DMS79 treated with DMSO at 0.1 percent for 48 hours (cell line): ENCODE measurements around the gene PIGK.

Experiments
- DNase-seq: peaks from one replicate; lab custom pipeline; 2025; lab: John Stamatoyannopoulos, UW

The PIGK gene

DNA sequence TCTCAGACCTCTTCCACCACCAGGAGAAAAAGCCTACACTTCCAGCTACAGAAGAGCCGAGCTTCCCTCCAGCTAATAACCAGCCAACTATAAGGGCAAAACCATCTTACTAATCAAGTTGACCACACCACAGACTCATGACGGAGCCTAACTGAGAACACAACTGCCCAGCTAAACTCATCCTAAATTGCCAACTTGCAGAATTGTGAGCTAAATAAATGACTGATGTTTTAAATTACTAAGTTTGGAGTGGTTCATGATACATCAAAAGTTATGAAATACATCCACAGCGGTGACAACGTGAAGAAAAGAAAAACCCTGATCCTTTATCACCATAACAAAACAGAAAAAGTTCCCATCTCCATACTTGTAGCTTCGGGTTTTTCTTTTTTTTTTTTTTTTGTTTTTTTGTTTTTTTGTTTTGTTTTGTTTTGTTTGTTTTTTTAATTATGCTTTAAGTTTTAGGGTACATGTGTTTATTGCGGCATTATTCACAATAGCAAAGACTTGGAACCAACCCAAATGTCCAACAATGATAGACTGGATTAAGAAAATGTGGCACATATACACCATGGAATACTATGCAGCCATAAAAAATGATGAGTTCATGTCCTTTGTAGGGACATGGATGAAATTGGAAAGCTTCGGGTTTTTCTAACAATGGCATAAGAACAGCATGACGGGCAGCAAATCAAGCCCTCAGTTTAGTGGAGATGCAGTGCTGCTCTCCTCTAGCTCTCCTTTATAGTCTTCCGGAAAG is 122.6 kb downstream of the PIGK start:
- DNase-seq = no peak

- no peak for DNase-seq
These were observed 124.0 kb downstream of the PIGK start for GRCh38 chr1:77095236-77095635.

DNA sequence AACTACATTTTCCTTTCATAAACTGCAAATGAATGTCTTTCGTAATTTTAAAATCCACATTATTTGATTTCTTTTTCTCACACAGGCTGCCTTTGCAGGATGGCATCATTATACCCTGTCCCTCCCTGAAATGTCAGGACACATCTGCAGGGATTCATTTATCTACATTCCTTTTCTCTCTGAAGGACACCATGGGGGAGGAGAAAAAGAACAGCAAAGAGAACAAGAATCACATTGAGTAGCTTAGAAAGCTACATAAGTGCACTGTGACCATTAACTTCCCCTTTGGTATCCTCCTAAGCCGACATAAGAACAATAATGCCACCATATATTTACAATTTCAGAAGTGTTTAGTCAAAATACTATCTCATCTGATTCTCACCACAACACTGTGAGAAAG is 129.5 kb downstream of the PIGK start:
- DNase-seq = no peak

DNA sequence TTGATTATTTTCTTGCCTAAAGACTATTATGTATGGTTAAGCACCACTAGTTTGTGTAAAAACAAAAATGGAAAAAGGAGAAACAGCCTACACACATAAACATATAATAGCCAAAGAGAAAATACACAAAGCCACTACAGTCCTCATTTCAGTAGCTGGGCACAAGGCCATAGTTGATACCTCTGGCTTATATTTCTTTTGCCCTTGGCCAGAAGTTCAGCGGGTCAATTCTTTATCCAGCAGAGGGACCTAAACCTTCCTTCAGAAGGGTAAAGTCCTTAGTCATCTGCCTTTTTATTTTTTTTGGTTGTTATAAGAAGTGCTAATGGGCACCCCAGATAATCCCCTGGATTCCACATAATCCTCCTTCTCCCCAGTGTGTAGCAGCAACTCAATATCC is 134.1 kb downstream of the PIGK start:
- DNase-seq = no peak

DNA sequence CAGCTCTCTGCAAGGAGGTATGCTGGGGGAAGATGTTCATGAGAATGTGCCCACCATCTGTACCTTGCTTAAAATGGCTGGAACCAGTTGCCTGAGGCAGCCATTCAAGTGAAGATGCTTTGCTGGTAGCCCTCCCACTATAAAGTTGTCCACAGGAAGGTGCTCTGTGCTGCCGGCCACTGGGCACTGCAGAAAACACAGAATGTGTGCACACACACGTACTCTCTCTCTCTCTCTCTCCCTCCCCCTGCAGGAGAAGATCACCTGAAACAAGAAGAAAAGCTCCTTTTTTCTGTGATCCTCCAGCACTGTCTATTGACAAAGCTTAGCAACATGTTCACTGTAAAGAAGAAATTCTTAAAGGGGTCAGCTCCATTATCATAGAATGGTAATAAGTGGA is 134.8 kb downstream of the PIGK start:
- DNase-seq = no peak

DNA sequence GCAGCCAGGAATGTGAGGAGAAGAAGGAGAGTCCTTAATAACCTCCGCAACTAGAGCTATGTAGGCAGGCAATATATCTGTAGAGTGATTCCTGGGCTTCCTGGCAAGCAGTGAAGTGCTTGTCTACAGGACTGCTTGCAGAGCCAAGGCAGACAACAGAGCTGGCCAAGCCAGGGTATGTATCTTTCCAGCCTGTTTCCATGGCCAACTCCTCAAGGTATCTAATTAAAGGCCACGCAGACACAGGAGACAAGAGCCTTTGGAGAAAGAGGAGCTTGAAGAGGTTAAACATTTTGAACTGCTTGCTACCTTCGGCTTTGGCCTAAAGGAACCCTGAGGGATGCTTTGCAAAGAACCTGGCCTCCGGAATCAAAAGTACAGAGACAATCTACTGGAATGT is 137.4 kb downstream of the PIGK start:
- DNase-seq = no peak

DNA sequence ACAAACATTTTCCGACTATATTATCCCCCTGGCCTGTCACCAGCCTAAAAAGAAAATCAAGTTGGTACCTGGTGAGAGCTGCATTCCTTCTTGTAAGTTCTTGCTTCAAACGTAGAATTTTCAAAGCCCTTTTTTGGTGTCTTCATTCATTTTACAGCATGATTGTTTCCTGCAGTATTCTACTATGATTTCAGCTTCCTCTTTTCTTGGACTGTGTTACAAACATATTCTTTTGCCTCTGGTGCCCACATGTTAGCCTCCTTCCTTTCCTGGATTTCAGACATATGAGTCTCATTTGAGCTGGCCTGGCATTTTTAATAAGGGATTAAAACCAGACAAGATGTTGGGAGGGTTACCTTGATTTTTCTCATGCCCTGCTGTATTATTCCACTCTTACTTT is 142.5 kb downstream of the PIGK start:
- DNase-seq = no peak

GRCh38 chr1:77068013-77068412 is 151.2 kb downstream of the PIGK start:
- DNase-seq = no peak

DNA sequence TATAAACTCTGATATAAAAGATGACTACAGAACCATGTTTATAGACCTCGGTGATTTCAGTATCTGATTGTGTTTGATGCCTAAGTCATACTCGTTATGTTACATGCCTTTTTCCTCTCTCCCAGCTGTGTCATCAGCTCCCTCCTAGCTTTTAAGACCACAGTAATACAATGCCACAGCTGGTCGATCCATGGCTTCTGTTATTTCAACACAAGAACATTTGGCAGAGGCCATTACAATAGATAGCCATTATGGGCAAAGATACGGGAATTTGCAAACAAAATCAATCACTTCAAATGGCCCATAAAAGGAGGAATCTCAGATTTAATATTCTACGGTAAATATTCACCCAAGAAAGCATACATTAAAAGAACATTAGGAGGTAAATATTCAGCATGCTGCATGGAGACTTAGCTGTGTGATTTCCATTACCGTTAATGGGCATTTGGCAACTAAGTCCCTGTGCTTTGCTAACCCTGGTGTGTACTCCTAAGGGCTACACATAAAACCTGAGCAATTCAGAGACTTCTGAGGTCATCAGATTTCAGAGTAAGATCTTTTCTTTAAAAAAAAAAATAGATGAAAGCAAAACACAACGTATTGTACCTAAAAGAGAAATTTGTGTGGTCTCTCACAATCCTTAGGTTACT is 153.4 kb downstream of the PIGK start:
- DNase-seq = no peak

- no peak for DNase-seq
These were observed 155.0 kb downstream of the PIGK start for GRCh38 chr1:77064246-77064645.

- DNase-seq = no peak
These were observed 156.1 kb downstream of the PIGK start for GRCh38 chr1:77063118-77063517.

DNA sequence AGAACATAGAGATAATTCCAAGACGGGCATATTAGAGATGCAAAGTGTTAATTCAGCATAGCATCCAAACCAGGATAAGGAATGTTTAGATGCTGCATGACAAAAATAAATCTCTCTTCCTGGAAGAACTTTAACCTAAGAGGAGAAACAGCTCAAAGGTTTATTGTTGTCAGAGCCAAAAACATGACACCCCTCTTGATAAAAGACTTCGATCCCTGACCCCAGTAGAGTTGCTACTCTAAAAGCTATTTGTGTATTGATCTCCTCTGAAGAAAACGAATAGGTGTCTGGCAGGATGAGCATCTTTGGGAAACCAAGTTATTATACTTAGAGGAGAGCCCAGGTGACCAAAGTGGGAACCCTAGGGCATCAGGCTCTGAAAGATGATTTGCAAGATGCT is 158.1 kb downstream of the PIGK start:
- DNase-seq = no peak

GRCh38 chr1:77060000-77060399 is 159.2 kb downstream of the PIGK start:
- DNase-seq = no peak

- DNase-seq = no peak
These were observed 161.1 kb downstream of the PIGK start for GRCh38 chr1:77057994-77058585.

GRCh38 chr1:77056525-77056924 is 162.7 kb downstream of the PIGK start:
- DNase-seq = no peak

- no peak for DNase-seq
These were observed 167.8 kb downstream of the PIGK start for GRCh38 chr1:77051425-77051824.

- DNase-seq = no peak
These were observed 170.6 kb downstream of the PIGK start for GRCh38 chr1:77048615-77049005.

GRCh38 chr1:77047978-77048614 is 171.1 kb downstream of the PIGK start:
- DNase-seq = no peak

GRCh38 chr1:77047575-77047974 is 171.7 kb downstream of the PIGK start:
- DNase-seq = no peak

- no peak for DNase-seq
These were observed 174.9 kb downstream of the PIGK start for GRCh38 chr1:77044133-77044849.

GRCh38 chr1:77040826-77041225 is 178.4 kb downstream of the PIGK start:
- no peak for DNase-seq

DNA sequence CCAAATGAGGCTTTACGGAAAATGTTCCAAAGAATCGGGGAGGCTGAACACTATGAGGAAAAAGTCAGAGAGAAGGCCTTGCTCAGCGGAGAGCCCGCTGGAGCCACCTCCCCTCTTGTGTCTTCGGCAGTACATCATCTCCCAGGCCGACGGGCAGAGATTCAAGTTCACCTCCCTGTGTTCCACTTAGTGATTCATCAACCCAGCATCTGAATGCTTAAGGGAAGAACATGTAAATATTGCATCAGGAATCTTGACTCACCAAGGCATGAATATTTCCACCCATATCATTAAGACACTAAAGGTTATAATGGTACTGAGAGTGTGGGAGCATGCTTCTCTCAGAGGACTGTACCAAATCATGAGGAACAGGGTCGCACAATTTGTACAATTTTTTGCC is 179.5 kb downstream of the PIGK start:
- DNase-seq = no peak
